Hypothalamus (tissue), 51 donors: Measurements from ENCODE around the gene PASD1.
"Not testable (repeated sequence)": the region's sequence is repeated elsewhere in the genome, so short reads cannot be mapped to it uniquely, and the experiment has no call there.

Source experiments
- DNase-seq, 51 donors: peaks; one replicate each; lab custom pipeline; 2025; lab: John Stamatoyannopoulos, UW

The PASD1 gene, protein sequence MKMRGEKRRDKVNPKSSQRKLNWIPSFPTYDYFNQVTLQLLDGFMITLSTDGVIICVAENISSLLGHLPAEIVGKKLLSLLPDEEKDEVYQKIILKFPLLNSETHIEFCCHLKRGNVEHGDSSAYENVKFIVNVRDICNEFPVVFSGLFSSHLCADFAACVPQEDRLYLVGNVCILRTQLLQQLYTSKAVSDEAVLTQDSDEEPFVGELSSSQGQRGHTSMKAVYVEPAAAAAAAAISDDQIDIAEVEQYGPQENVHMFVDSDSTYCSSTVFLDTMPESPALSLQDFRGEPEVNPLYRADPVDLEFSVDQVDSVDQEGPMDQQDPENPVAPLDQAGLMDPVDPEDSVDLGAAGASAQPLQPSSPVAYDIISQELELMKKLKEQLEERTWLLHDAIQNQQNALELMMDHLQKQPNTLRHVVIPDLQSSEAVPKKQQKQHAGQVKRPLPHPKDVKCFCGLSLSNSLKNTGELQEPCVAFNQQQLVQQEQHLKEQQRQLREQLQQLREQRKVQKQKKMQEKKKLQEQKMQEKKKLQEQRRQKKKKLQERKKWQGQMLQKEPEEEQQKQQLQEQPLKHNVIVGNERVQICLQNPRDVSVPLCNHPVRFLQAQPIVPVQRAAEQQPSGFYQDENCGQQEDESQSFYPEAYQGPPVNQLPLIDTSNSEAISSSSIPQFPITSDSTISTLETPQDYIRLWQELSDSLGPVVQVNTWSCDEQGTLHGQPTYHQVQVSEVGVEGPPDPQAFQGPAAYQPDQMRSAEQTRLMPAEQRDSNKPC

DNA sequence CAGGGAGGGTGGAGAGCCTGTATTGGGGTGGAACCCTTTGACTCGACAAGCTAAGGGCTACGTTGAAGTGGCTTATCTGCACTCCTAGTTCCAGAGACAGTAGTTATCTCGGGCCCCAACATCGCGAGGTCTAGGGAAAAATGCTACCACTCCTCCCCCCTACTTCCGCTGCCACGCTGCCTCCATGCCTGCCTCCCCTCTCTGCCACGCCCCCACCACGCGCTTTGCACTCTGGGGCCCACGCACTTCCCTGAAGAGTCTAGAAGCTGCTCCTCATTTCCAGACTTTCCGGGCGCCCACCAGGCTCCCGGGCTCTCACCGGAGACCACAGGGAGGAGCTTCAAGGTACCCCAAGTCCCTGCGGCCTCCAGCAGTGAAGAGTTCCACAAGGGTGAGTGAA, at the start of gene PASD1:
Gene PASD1, plus strand, starts transcription at position 227 of the 400 bp plus-strand sequence. CDS start 37,879 bp downstream, outside the sequence.
- DNase-seq = no peak

DNA sequence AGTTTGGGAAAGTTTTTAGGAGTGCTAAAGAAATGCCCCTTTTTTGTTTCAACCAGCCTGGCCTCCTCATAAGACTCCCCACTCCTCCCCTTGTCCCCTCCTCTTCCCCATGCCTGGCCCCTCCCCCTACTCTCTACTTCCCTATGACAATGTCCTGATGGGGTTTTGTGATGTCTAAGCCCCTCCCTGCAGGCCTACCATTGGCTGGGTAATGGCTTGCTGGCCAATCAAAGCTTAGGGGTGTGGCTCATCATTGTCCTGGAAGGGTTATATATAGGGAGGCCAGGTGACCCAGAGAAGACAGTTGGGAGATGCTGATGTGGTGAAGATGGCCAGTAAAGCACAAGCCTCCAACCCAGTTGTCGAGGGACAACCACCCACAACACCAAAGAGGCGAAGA, 48.2 kb upstream of the PASD1 start:
- DNase-seq = no peak

DNA sequence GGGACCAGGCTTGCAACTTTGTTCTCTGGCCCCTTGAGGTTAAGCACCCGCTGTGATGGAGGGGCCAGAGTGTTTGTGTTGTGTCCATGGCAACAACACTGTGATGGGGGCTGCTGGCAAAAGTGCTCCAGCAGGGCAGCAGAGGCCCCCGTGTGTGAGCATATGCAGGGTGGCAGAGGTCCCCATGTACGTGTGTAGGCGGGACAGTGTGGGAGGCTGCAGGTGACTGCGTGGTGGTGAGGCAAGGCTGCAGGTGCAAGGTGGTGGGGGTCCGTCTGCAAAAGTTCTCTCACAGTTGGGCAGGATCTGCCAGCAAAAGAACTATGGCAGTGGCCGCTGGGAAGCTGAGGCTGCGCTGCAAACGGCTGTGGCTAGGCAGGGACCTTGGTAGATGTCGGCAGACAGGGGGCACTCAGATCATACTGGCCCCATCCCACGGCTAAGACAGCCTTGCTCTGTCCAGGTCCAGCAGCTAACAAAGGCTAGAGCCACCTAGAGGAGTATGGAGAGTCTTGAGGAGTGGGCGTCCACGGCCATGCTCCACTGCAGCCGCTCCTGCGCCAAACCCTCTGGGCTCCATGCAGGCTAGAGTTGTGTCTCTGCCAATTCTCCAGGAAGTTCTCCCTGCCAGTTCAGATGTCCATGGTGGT, 46.8 kb upstream of the PASD1 start:
- DNase-seq = no peak

DNA sequence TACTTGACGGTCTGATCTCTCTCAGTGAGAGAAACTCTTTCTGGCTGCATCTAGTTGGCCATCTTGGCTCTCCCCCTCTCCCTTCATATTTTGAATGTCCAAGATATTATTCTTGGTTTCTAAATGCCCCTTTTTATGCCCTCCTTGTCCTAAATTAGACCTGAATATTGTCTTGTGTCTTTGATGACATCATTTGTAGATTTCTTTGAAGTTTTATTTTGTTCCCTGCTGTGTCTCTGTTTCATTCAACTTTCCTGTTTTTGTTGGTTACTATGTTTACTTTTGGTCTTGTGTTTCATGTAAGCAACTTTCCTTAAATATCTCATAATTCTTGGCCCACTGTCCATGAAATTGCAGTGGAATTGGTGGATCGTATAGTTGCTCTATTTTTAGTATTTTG, 46.1 kb upstream of the PASD1 start:
- DNase-seq = no peak

DNA sequence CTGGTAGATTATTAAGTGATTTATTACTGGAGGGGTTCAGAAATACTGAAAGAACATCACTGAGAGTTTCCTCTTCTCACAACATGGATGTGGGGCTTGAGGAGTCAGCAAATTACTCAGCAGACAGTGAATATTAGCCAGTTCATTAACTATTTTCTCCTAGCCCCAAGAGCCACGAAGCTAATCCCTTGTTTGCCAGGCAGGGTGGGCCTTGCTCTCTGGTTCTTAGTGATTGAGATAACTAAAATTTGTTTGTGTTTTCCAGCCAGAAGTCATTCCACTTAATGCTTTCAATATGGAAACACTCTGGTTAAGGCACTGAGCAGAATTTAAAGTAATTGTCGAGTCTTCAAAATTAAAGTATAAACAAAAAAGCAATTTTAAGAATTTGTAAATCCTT, 40.1 kb upstream of the PASD1 start:
- DNase-seq = no peak

DNA sequence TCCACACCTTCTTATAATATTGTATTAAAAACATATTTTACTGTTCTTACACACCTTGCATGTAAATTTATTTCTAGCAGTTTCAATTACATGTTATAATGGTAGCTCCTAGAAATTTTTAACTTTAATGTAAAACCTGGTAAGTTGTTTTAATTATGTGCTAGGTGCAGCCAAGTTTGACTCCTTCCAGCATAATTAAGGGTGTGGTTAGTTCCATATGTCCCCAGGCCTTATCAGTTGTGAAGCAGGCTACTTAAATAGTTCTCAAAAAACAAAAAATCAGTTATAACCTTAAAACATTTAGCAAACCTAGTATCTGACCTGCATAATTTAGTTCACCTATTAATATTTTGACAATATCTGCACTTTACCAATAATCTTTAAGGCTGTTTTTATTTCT, 26.9 kb upstream of the PASD1 start:
- DNase-seq = no peak

DNA sequence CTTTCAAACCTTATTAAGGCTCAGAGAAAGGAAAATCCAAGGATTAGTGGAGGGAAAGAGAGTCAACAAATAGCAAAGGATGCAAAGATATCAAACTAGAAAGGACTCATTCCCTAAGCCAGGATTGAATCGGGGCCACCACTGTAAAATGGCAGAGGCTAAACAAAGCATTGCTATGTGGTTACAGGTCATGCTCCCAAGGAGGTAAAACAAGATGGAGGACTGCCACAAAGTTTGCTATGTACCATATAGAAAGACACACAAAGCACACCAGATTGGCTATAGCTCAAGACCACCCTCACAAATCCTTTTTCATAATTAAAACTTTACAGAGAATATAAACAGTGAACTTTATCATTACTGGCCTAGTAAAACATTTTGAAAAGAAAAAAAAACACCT, 25.9 kb upstream of the PASD1 start:
- DNase-seq = no peak

DNA sequence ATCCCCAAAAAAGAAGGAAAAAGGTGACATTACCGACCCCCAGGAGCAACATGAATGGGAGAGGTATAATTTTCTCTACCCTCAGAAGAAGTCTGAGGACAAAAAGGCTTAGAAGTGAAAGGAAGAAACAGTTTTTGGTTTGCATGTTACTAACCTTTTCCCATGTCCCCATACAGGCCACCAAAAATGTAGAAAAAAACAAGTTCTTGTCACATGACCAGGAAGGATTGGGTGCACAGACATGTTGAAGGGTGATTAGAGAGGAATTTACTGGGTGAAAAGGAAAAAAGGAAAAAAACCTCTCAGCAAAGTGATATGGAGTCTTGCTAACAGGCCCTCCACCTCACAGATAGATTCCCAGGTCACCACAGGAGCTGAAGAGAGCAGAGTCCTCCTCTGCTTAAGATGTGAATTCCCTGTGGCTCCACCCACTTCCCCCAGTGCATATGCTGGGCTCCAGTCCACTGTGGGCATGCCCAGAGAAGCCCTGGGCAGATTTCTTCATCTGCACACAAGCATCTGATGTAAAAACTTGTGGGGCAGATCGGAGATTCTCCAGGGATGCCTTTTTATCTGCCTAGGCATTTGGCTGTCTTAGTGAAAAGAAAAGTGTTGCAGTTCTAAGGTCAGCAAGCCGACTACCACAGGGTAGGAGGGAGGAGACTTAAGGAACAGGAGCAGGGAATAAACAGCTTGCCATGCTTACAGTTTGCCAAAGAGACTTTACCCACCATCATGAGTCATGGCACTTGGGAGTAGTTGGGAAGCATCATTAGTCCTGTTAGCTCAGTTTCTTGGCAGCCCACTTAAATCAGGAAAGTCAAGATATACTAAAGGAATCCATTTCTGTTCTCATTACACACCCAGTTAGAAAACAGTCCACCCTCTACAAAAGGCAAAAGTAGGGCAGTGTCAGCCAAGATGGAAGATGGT, 25.0 kb upstream of the PASD1 start:
- no peak for DNase-seq

DNA sequence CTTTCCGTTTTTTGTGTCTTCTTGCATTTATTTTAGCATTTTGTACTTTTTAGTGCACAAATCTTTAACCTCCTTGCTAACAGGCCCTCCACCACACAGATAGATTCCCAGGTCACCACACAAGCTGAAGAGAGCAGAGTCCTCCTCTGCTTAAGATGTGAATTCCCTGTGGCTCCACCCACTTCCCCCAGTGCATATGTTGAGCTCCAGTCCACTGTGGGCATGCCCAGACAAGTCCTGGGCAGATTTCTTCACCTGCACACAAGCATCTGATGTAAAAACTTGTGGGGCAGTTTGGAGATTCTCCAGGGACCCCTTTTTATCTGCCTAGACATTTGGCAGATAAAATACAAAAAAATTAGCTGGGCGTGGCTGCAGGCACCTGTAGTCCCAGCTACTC, 19.8 kb upstream of the PASD1 start:
- DNase-seq = no peak

DNA sequence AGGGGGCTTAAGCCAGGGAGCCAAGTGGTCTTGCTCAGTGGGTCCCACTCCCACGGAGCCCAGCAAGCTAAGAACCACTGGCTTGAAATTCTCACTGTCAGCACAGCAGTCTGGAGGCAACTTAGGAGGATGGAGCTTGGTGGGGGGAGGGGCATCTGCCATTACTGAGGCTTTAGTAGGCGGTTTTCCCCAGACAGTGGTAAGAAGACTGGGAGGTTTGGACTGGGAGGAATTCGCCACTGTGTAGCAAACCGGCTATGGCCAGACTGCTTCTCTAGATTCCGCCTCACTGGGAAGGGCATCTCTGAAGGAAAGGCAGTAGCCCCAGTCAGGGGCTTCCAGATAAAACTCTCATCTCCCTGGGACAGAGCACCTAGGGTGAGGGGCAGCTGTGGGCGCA, 17.2 kb upstream of the PASD1 start:
- DNase-seq = not testable (repeated sequence)

DNA sequence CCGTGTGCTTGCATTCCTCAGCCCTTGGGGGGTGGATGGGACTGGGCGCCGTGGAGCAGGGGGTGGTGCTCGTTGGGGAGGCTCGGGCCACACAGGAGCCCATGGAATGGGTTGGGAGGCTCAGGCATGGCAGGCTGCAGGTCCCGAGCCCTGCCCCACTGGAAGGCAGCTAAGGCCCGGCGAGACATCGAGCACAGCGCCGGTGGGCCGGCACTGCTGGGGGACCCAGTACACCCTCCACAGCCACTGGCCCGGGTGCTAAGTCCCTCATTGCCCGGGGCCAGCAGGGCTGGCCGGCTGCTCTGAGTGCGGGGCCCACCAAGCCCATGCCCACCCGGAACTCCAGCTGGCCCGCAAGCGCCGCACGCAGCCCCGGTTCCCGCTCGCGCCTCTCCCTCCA, 12.3 kb upstream of the PASD1 start:
- not testable (repeated sequence) for DNase-seq

DNA sequence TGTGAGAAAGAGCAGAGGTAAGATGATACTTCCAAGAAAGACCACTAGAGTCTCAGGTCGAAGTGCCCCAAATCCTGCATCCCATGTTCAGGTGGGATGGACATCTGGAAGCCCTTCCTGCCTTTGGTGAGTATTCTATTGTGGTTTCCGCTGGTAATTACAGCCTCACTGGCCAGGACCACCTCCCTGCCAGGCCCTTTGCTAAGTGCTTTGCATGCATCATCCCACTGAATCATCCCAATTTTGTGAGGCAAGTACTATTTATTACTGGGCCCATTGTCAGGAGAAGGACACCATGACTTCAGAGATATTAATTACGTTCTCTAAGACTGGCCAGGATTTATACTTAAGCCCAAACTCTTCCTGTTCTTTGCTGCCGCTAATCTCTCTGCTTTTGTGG, 10.7 kb upstream of the PASD1 start:
- DNase-seq = no peak

DNA sequence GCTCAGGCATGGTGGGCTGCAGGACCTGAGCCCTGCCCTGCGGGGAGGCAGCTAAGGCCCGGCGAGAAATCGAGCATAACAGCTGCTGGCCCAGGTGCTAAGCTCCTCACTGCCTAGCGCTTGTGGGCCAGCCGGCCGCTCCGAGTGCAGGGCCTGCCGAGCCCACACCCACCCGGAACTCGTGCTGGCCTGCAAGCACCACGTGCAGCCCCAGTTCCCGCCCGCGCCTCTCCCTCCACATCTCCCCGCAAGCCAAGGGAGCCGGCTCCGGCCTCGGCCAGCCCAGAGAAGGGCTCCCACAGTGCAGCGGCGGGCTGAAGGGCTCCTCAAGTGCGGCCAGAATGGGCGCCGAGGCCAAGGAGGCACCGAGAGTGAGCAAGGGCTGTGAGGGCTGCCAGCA, 8.2 kb upstream of the PASD1 start:
- DNase-seq = not testable (repeated sequence)

DNA sequence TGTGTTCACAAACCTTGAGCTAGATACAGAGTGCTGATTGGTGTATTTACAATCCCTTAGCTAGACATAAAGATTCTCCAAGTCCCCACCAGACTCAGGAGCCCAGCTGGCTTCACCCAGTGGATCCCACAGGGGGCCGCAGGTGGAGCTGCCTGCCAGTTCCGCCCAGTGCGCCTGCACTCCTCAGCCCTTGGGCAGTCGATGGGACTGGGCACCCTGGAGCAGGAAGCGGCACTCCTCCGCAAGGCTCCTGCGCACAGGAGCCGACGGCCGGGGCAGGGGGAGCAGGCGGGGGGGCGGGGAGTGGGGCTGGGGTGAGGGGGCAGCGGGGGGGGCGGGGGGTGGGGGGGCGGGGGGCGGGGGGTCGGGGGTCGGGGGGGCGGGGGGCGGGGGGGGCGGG, 990 bp upstream of the PASD1 start:
- DNase-seq = not testable (repeated sequence)

DNA sequence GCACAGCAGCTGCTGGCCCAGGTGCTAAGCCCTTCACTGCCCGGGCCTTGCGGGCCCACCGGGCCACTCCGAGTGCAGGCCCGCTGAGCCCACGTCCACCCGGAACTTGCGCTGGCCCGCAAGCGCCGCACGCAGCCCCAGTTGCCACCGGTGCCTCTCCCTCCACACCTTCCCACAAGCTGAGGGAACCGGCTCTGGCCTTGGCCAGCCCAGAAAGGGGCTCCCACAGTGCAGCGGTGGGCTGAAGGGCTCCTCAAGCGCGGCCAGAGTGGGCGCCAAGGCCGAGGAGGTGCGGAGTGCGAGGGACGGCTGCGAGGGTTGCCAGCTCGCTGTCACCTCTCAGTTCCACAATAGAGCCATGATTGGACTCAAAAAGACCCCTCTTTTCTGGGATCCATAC, 472 bp upstream of the PASD1 start:
- DNase-seq = not testable (repeated sequence)

DNA sequence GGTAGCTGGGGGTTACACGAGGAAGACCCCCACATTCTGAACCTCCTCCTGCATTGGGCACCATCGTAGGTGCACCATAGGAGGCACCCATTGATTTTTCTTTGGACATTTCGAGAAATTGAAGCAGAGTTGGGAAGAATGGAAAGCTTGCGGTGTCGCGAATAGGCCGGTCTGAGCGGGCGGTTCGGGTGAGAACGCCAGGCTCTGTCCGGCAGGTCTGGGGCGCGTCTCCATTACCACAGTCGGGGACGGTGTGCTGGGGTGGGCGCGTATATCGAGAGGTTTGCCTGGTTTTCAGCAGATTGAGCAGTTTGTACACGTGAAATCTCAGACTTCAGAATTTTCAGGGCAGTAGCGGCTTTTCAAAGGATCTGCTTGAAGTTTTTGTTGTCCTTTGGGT, 560 bp downstream of the PASD1 start:
- no peak for DNase-seq

DNA sequence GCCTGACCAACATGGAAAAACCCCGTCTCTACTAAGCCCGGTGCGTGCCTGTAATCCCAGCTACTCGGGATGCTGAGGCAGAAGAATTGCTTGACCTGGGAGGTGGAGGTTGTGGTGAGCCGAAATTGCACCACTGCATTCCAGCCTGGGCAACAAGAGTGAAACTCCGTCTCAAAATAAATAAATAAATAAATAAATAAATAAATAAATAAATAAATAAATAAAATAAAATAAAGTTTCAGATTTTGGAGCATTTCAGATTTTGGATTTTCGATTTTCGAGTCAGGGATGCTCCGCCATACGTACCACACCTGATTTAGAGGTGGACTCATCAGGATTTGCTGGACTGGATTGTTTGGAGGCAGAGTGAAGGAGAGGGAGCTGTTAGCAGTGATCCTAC, 3.4 kb downstream of the PASD1 start:
- not testable (repeated sequence) for DNase-seq

DNA sequence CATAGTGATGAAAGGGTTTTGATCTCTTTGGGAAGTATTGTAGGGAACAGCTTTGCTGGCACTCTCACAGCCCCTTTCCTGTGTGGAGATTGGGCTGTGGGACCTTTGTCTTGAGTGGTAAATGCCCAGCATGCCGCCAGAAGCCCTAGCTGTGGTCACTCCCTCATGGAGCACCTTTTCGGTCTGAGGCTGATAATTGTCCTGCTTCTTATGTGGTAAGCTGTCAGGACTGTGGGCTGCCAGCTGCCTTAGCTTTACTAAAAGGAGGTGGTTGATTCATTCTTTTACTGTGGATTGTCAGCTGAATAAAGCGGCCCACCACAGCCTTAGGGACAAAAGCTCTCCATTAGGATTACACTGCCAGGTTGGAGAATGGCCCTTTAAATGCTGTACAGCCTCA, 7.1 kb downstream of the PASD1 start:
- DNase-seq = no peak

DNA sequence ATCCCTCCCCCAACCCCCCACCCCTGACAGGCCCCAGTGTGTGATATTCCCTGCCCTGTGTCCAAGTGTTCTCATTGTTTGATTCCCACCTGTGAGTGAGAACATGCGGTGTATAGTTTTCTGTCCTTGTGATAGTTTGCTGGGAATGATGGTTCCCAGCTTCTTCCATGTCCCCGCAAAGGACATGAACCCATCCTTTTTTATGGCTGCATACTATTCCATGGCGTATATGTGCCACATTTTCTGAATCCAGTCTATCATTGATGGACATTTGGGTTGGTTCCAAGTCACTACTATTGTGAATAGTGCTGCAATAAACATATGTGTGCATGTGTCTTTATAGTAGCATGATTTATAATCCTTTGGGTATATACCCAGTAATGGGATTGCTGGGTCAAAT, 29.9 kb downstream of the PASD1 start:
- not testable (repeated sequence) for DNase-seq

DNA sequence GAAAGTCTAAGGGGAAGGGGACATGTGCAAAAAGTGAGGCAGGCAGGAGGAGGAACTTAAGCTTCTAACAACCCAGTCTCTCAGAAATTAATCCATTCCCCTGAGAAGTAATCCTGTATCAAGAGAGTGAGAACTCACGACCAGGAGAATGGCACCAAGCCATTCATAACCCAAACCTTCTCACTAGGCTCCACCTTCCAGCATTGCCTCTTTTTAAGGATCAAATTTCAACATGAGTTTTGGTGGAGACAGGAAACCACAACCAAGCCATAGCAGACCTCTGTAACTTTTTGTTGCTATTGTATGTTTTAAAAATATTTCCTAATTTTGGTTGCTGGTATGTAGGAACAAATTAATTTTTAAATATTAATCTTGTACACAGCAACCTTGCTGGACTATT, 32.8 kb downstream of the PASD1 start:
- no peak for DNase-seq
